MM.1S (cell line): ENCODE measurements around the gene PI4KA.

ENCODE experiments used
- DNase-seq: peaks from one replicate; pipeline ENCODE4 v3.0.0-alpha.2; 2015
- H2AFZ ChIP-seq: fragments of 300-600 bp; sonication (generic); 2 replicates; pipeline ENCODE4 v1.6.0; 2016; ENCODE audit warnings: antibody characterized with exemption, low read length
- H3F3A ChIP-seq: fragments of 300-600 bp; sonication (generic); 2 replicates; pipeline ENCODE4 v1.6.1; 2016; ENCODE audit warnings: mild to moderate bottlenecking, antibody characterized with exemption, low read length, moderate library complexity, mixed read lengths; ENCODE audit not compliant: insufficient read depth
- H3K27ac ChIP-seq: fragments of 300-600 bp; sonication (generic); 2 replicates; pipeline ENCODE4 v1.5.1; 2016; ENCODE audit warnings: mild to moderate bottlenecking, low read length
- H3K27me3 ChIP-seq: fragments of 300-600 bp; sonication (generic); replicated peaks from 2 replicates; pipeline ENCODE4 v1.6.0; 2016; ENCODE audit warnings: low read length; ENCODE audit not compliant: insufficient read depth
- H3K36me3 ChIP-seq: fragments of 300-600 bp; sonication (generic); replicated peaks from 2 replicates; pipeline ENCODE4 v1.6.1; 2016; ENCODE audit warnings: mild to moderate bottlenecking, low read length, mixed read lengths; ENCODE audit not compliant: insufficient read depth
- H3K4me1 ChIP-seq: fragments of 300-600 bp; sonication (generic); 2 replicates; pipeline ENCODE4 v1.6.1; 2016; ENCODE audit warnings: low read length, mixed read lengths
- H3K4me2 ChIP-seq: fragments of 300-600 bp; sonication (generic); 2 replicates; pipeline ENCODE4 v1.6.0; 2016; ENCODE audit warnings: low read depth, low read length
- H3K4me3 ChIP-seq: fragments of 300-600 bp; sonication (generic); 2 replicates; pipeline ENCODE4 v1.5.1; 2016; ENCODE audit warnings: low read length, mixed read lengths
- H3K79me2 ChIP-seq: fragments of 300-600 bp; sonication (generic); 2 replicates; pipeline ENCODE4 v1.6.1; 2016; ENCODE audit warnings: mixed run types, low read length, mixed read lengths
- H3K9ac ChIP-seq: fragments of 300-600 bp; sonication (generic); 2 replicates; pipeline ENCODE4 v1.6.1; 2016; ENCODE audit warnings: low read length, mixed read lengths
- H3K9me2 ChIP-seq: fragments of 300-600 bp; sonication (generic); replicated peaks from 2 replicates; pipeline ENCODE4 v1.6.1; 2016; ENCODE audit warnings: mild to moderate bottlenecking, low read length, mixed read lengths; ENCODE audit not compliant: insufficient read depth
- H3K9me3 ChIP-seq: fragments of 300-600 bp; sonication (generic); replicated peaks from 2 replicates; pipeline ENCODE4 v1.6.1; 2016; ENCODE audit warnings: mild to moderate bottlenecking, low read length, mixed read lengths; ENCODE audit not compliant: insufficient read depth
- H4K20me1 ChIP-seq: fragments of 300-600 bp; sonication (generic); 2 replicates; pipeline ENCODE4 v1.6.1; 2016; ENCODE audit warnings: mild to moderate bottlenecking, low read length, moderate library complexity, mixed read lengths; ENCODE audit not compliant: insufficient read depth
- CTCF ChIP-seq: fragments of 300-600 bp; sonication (generic); IDR thresholded peaks from 2 replicates; pipeline ENCODE4 v1.5.1; 2016; ENCODE audit warnings: antibody characterized with exemption, low read length, mixed read lengths
- EZH2 ChIP-seq: fragments of 300-600 bp; sonication (generic); optimal IDR thresholded peaks from 2 replicates; pipeline ENCODE3; 2017; ENCODE audit warnings: low read depth, mild to moderate bottlenecking, antibody characterized with exemption, low read length, mixed read lengths
- EZH2phosphoT487 ChIP-seq: fragments of 300-600 bp; sonication (generic); IDR thresholded peaks from 2 replicates; pipeline ENCODE4 v1.6.1; 2018; ENCODE audit warnings: antibody characterized with exemption, low read length

Gene PI4KA

GRCh38 chr22:20749453-20749852 lies 109.2 kb downstream of the PI4KA start:
- Histone ChIP-seq H3K27me3 (no peaks in the 10 kb centered on the region), H4K20me1 (no peaks in the 10 kb centered on the region), H3K27ac (no peak overlapping the region), H3K36me3 (no peaks in the 10 kb centered on the region; the same call in 1 of the 2 replicates), H3K9me2 (no peaks in the 10 kb centered on the region), H2AFZ (no peak overlapping the region), H3F3A (no peaks in the 10 kb centered on the region; the same call in 1 of the 2 replicates), H3K4me1 (no peaks in the 10 kb centered on the region), H3K9ac (no peak overlapping the region), H3K4me2 (no peak overlapping the region), H3K4me3 (no peak overlapping the region), H3K9me3 (no peaks in the 10 kb centered on the region), H3K79me2 (no peaks in the 10 kb centered on the region)
- DNase-seq, result no peak
- no peak for TF ChIP-seq CTCF
- no peak for TF ChIP-seq EZH2
- no peak for TF ChIP-seq EZH2phosphoT487

DNA sequence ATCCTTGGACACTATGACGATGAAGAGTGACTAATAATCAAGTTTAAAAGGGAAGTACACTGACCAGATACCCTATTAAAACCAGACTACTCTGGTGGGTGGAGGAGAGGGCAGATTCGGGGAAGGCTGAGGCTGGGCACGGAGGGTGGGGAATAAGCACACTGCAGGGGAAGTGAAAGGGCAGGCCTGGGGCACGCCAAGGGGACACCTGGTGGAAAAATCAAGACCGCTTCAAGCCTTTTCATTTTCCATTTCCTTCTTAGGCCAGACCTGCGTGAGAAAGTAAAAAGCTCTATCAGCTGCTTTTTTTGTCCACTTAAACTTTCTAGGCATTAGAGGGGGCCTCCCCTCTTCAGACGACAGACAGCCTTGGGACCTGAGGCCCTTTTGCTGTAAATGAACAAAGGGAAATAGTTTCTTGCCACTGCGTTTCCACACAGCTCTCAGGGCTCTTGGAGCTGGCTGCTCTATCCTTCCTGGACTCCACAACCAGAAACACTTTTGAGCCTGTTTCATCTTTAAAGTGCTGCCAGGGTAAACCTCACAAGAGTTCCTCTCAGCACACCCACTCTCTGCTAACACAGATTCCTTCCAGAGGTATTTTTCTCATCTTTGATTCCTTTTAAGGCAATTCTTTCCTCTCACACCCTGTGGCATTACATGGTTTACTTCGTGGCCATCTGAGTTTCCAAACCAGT lies 109.7 kb downstream of the PI4KA start:
- Histone ChIP-seq H3K4me1 (no peaks in the 10 kb centered on the region), H2AFZ (no peak overlapping the region), H3K79me2 (no peaks in the 10 kb centered on the region), H3K36me3 (no peaks in the 10 kb centered on the region; the same call in 1 of the 2 replicates), H3K9me3 (no peaks in the 10 kb centered on the region), H3K9ac (no peak overlapping the region), H3K4me2 (no peak overlapping the region), H3K27ac (no peak overlapping the region), H3K27me3 (no peaks in the 10 kb centered on the region), H3K9me2 (no peaks in the 10 kb centered on the region), H3K4me3 (no peak overlapping the region), H4K20me1 (no peaks in the 10 kb centered on the region), H3F3A (no peaks in the 10 kb centered on the region; the same call in 1 of the 2 replicates)
- TF ChIP-seq EZH2 (no peak), EZH2phosphoT487 (no peak), CTCF (no peak)
- DNase-seq, result peak; percentile 14

DNA sequence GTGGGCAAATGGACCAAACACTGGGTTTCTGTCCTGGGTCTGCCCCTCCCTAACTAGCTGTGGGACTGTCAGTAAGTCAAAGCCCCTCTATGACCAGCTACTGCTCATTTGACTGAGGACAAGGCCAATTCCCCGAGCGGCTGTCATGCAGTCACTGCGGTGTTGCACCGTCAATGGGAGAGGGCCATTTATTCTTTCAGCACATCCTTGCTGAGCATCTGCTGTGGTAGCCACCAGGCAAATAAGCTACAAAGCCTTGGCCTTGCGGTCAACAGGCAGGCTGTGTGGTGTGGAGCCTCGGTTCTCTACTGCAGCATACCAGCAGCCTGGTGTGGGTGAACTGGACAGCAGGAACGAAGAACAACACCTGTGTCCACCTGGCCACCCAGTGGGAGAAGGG lies 110.5 kb downstream of the PI4KA start:
- no peaks in the 10 kb centered on the region; the same call in 1 of the 2 replicates for H3K36me3 ChIP-seq
- H3K79me2 ChIP-seq, result no peaks in the 10 kb centered on the region
- H3K4me2 ChIP-seq, result no peak overlapping the region
- no peaks in the 10 kb centered on the region for H3K4me1 ChIP-seq
- H3F3A ChIP-seq, result no peaks in the 10 kb centered on the region; the same call in 1 of the 2 replicates
- H3K9me2 ChIP-seq, result no peaks in the 10 kb centered on the region
- no peaks in the 10 kb centered on the region for H4K20me1 ChIP-seq
- H3K27ac ChIP-seq, result no peak overlapping the region
- no peak overlapping the region for H2AFZ ChIP-seq
- no peak overlapping the region for H3K9ac ChIP-seq
- H3K27me3 ChIP-seq, result no peaks in the 10 kb centered on the region
- no peak overlapping the region for H3K4me3 ChIP-seq
- H3K9me3 ChIP-seq, result no peaks in the 10 kb centered on the region
- no peak for DNase-seq
- TF ChIP-seq CTCF (no peak), EZH2 (no peak), EZH2phosphoT487 (no peak)
